Measurements from ENCODE around the gene PCDH8.
A peak's percentile ranks its signal among the peaks of the same experiment; 100 is the strongest.

The PCDH8 gene

GRCh38 chr13:52810011-52810410 is 38.4 kb downstream of the PCDH8 start:
- DNase-seq: no peak

GRCh38 chr13:52809310-52809769 is 39.1 kb downstream of the PCDH8 start:
- DNase-seq: peak; percentile 25

- no peak for DNase-seq
Measured at GRCh38 chr13:52808842-52809219, 39.6 kb downstream of the PCDH8 start.

GRCh38 chr13:52806029-52806428 is 42.4 kb downstream of the PCDH8 start:
- no peak for DNase-seq

DNA sequence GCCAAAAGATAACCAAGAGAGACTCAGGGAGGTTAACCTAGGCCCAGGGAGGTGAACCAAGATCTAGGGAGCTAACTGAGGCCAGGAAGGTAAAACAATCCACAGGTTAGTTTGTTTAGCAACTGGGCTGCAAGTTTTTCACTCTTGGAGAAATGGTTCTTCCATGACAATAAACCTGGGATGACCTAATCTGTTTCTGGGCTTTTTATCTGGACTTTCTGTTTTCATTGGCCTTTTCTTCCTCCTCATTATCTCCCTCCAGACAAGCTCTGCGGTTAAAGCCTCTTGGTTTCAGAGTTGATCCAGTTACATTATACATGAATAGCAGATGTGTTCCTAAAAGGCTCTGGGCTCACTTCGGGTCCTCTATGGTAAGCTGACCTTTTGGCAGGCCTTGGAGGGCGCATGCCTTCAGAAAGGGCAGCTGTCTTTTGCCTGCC is 44.2 kb downstream of the PCDH8 start:
- no peak for DNase-seq

DNA sequence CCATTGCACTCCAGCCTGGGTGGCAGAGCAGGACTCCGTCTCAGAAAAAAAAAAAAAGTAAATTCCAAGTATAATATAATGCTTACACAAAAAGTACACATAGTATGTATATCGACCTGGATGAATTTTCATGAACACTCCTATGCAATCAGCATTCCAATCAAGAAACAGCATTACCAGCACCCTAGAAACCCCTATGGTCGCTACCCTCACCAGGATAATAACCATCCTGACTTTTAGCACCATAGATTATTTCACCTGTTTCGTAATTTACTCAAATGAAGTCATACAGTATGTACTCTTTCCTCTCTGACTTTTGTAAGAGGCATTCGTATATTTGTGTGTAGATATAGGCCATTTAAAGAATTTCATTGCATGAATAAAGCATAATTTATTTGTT is 47.6 kb downstream of the PCDH8 start:
- no peak for DNase-seq

GRCh38 chr13:52798770-52799430 is 49.5 kb downstream of the PCDH8 start:
- no peak for DNase-seq

- no peak for DNase-seq
Measured at GRCh38 chr13:52797176-52797575, 51.3 kb downstream of the PCDH8 start.

GRCh38 chr13:52794589-52794988 is 53.9 kb downstream of the PCDH8 start:
- no peak for DNase-seq

GRCh38 chr13:52793515-52794061 is 54.9 kb downstream of the PCDH8 start:
- DNase-seq: no peak
